ENCODE measurements around the gene MYL12B. TPM values are rescaled to one million over a fixed set of nuclear protein-coding genes. Genes with fewer than 3 reads are reported as not detected.
A peak's percentile ranks its signal among the peaks of the same experiment; 100 is the strongest.

The MYL12B gene
- total and polyA plus RNA-seq, 2 experiments from 2014 or later = 519 to 721 TPM

GRCh38 chr18:3254725-3255124 is 7.2 kb upstream of the MYL12B start:
- H3K4me2 ChIP-seq = no peak overlapping the region
- no peak for DNase-seq (ENCODE audit: low spot score)
- no peaks in the 10 kb centered on the region for H3K9me2 ChIP-seq (replicated peaks; ENCODE audit: insufficient read depth)
- H3K4me3 ChIP-seq = no peak overlapping the region
- WGBS (ENCODE audit: low lambda C conversion rate, missing lambda C conversion rate) = 93% methylated on average over 4 of the region's 4 CpGs
- H2AFZ ChIP-seq = no peak overlapping the region
- H3K4me1 ChIP-seq (ENCODE audit: insufficient read depth) = peaks cover 23% of the 10 kb centered on the region
- no peaks in the 10 kb centered on the region for H3K9me3 ChIP-seq (ENCODE audit: low read depth)
- H3K27ac ChIP-seq = peak overlapping the region; percentile 97
- TF ChIP-seq, protein P1, sequence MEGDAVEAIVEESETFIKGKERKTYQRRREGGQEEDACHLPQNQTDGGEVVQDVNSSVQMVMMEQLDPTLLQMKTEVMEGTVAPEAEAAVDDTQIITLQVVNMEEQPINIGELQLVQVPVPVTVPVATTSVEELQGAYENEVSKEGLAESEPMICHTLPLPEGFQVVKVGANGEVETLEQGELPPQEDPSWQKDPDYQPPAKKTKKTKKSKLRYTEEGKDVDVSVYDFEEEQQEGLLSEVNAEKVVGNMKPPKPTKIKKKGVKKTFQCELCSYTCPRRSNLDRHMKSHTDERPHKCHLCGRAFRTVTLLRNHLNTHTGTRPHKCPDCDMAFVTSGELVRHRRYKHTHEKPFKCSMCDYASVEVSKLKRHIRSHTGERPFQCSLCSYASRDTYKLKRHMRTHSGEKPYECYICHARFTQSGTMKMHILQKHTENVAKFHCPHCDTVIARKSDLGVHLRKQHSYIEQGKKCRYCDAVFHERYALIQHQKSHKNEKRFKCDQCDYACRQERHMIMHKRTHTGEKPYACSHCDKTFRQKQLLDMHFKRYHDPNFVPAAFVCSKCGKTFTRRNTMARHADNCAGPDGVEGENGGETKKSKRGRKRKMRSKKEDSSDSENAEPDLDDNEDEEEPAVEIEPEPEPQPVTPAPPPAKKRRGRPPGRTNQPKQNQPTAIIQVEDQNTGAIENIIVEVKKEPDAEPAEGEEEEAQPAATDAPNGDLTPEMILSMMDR (IDR thresholded peaks at IDR 0.05; ENCODE audit: poor library complexity) = no peak
- TF ChIP-seq EZH2phosphoT487 (IDR thresholded peaks at IDR 0.05; ENCODE audit: low read depth, severe bottlenecking, unreplicated experiment) (no peak), EZH2 (IDR thresholded peaks at IDR 0.05; ENCODE audit: borderline replicate concordance) (no peak)
- H3K27me3 ChIP-seq = no peaks in the 10 kb centered on the region
- H4K20me1 ChIP-seq (ENCODE audit: insufficient read depth, poor library complexity, severe bottlenecking) = peaks cover 6% of the 10 kb centered on the region
- H3K36me3 ChIP-seq (replicated peaks; ENCODE audit: insufficient read depth, low read depth) = peaks cover 7% of the 10 kb centered on the region
- H3K79me2 ChIP-seq = peaks cover 80% of the 10 kb centered on the region

DNA sequence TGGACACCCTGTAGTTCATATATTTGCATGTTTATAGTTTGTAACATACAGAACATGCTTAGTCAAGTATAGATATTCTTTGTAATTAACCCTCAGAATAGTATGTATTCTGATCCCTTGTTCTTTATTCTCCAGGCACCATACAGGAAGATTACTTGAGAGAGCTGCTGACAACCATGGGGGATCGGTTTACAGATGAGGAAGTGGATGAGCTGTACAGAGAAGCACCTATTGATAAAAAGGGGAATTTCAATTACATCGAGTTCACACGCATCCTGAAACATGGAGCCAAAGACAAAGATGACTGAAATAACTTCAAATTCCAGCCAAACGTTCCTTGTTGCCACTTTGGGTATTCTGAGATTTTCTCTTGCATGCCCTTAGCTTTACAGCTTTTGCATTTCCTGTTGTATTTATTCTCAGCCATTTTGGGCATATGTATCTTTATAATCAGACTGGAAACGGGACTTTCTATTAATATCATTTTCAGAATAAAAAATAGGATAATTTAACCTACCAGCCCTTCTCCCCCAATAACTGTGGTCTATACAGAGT is 6.2 kb upstream of the MYL12B start:
- peaks cover 77% of the 10 kb centered on the region for H3K79me2 ChIP-seq
- H3K27me3 ChIP-seq = no peaks in the 10 kb centered on the region
- peaks cover 7% of the 10 kb centered on the region for H3K36me3 ChIP-seq (replicated peaks; ENCODE audit: insufficient read depth, low read depth)
- no peaks in the 10 kb centered on the region for H3K9me2 ChIP-seq (replicated peaks; ENCODE audit: insufficient read depth)
- no peak overlapping the region for H2AFZ ChIP-seq
- peaks cover 2% of the 10 kb centered on the region for H4K20me1 ChIP-seq (ENCODE audit: insufficient read depth, poor library complexity, severe bottlenecking)
- 95% methylated on average over 5 of the region's 5 CpGs for WGBS (ENCODE audit: low lambda C conversion rate, missing lambda C conversion rate)
- peaks cover 24% of the 10 kb centered on the region for H3K4me1 ChIP-seq (ENCODE audit: insufficient read depth)
- no peak overlapping the region for H3K4me2 ChIP-seq
- no peak for DNase-seq (ENCODE audit: low spot score)
- no peaks in the 10 kb centered on the region for H3K9me3 ChIP-seq (ENCODE audit: low read depth)
- H3K4me3 ChIP-seq = no peak overlapping the region
- H3K27ac ChIP-seq = peak overlapping the region; percentile 97
- TF ChIP-seq EZH2phosphoT487 (IDR thresholded peaks at IDR 0.05; ENCODE audit: low read depth, severe bottlenecking, unreplicated experiment) = no peak
- TF ChIP-seq EZH2 (IDR thresholded peaks at IDR 0.05; ENCODE audit: borderline replicate concordance) = no peak
- TF ChIP-seq, protein P1 (IDR thresholded peaks at IDR 0.05; ENCODE audit: poor library complexity) = no peak

- peaks cover 64% of the 10 kb centered on the region for H3K79me2 ChIP-seq
Observed at GRCh38 chr18:3256693-3257626, 5.0 kb upstream of the MYL12B start.

More at GRCh38 chr18:3256693-3257626, 5.0 kb upstream of the MYL12B start:
- 69% methylated on average over 5 of the region's 5 CpGs for WGBS (ENCODE audit: low lambda C conversion rate, missing lambda C conversion rate)
- Histone ChIP-seq H3K27ac (peak overlapping the region; percentile 97), H2AFZ (no peak overlapping the region), H3K9me2 (replicated peaks; ENCODE audit: insufficient read depth) (no peaks in the 10 kb centered on the region), H4K20me1 (ENCODE audit: insufficient read depth, poor library complexity, severe bottlenecking) (no peaks in the 10 kb centered on the region), H3K4me2 (peak overlapping the region; percentile 45), H3K4me1 (ENCODE audit: insufficient read depth) (peaks cover 28% of the 10 kb centered on the region), H3K9me3 (ENCODE audit: low read depth) (no peaks in the 10 kb centered on the region), H3K27me3 (no peaks in the 10 kb centered on the region), H3K4me3 (no peak overlapping the region), H3K36me3 (replicated peaks; ENCODE audit: insufficient read depth, low read depth) (peaks cover 7% of the 10 kb centered on the region)
- TF ChIP-seq, protein P1 (IDR thresholded peaks at IDR 0.05; ENCODE audit: poor library complexity) = no peak
- TF ChIP-seq EZH2phosphoT487 (IDR thresholded peaks at IDR 0.05; ENCODE audit: low read depth, severe bottlenecking, unreplicated experiment) (no peak), EZH2 (IDR thresholded peaks at IDR 0.05; ENCODE audit: borderline replicate concordance) (no peak)
- peak; percentile 39 for DNase-seq (ENCODE audit: low spot score)
